HG02759 (cell line): ENCODE data around the gene PCCB.
A peak's percentile ranks its signal among the peaks of the same experiment; 100 is the strongest.
"Not testable (repeated sequence)": the region's sequence is repeated elsewhere in the genome, so short reads cannot be mapped to it uniquely, and the experiment has no call there.

ENCODE experiments used
- ATAC-seq: cut with Tn5 transposase; IDR thresholded peaks from one replicate; pipeline ENCODE4 v1.9.1; 2021; ENCODE audit warnings: mild to moderate bottlenecking, moderate library complexity; ENCODE audit not compliant: unreplicated experiment

Gene PCCB

GRCh38 chr3:136261826-136262225 is 11.7 kb downstream of the PCCB start:
- no peak for ATAC-seq

GRCh38 chr3:136262559-136262958 is 12.4 kb downstream of the PCCB start:
- ATAC-seq = no peak

- no peak for ATAC-seq
Measured at GRCh38 chr3:136263251-136263650, 13.1 kb downstream of the PCCB start.

- ATAC-seq = not testable (repeated sequence)
Measured at GRCh38 chr3:136266468-136267125, 16.5 kb downstream of the PCCB start.

- ATAC-seq = no peak
Measured at GRCh38 chr3:136267235-136267634, 17.1 kb downstream of the PCCB start.

- peak; percentile 57 for ATAC-seq
Measured at GRCh38 chr3:136270179-136270578, 20.0 kb downstream of the PCCB start.

GRCh38 chr3:136271626-136272025 is 21.5 kb downstream of the PCCB start:
- not testable (repeated sequence) for ATAC-seq

GRCh38 chr3:136276049-136276755 is 26.1 kb downstream of the PCCB start:
- ATAC-seq = no peak

- ATAC-seq = no peak
Measured at GRCh38 chr3:136277115-136277514, 27.0 kb downstream of the PCCB start.

GRCh38 chr3:136277634-136278033 is 27.5 kb downstream of the PCCB start:
- no peak for ATAC-seq

- ATAC-seq = no peak
Measured at GRCh38 chr3:136279092-136279491, 29.0 kb downstream of the PCCB start.

GRCh38 chr3:136280961-136281360 is 30.8 kb downstream of the PCCB start:
- ATAC-seq = no peak

- no peak for ATAC-seq
Measured at GRCh38 chr3:136281966-136282520, 31.9 kb downstream of the PCCB start.

- ATAC-seq = no peak
Measured at GRCh38 chr3:136283627-136284026, 33.5 kb downstream of the PCCB start.

- ATAC-seq = no peak
Measured at GRCh38 chr3:136291302-136291701, 41.2 kb downstream of the PCCB start.

GRCh38 chr3:136292500-136292899 is 42.4 kb downstream of the PCCB start:
- no peak for ATAC-seq

GRCh38 chr3:136293279-136293678 is 43.1 kb downstream of the PCCB start:
- ATAC-seq = no peak

GRCh38 chr3:136294176-136294575 is 44.0 kb downstream of the PCCB start:
- no peak for ATAC-seq

- no peak for ATAC-seq
Measured at GRCh38 chr3:136296960-136297359, 46.8 kb downstream of the PCCB start.

GRCh38 chr3:136297826-136298225 is 47.7 kb downstream of the PCCB start:
- no peak for ATAC-seq

- no peak for ATAC-seq
Measured at GRCh38 chr3:136300444-136300843, 50.3 kb downstream of the PCCB start.

GRCh38 chr3:136305879-136306278 is 55.7 kb downstream of the PCCB start:
- no peak for ATAC-seq
